Endothelial cell of umbilical vein (primary cell): ENCODE data around the gene EHD3. TPM values are rescaled to one million over a fixed set of nuclear protein-coding genes. Genes with fewer than 3 reads are reported as not detected.

ENCODE experiments used
- BruUV-seq: library from RNA; stranded (reverse); fragments of 400-500 nt; replicated peaks from 2 replicates; lab custom pipeline; 2021; lab: Mats Ljungman, UMichigan
- CTCF ChIA-PET: fragments of 300-600, 350-600 bp; sonication (Branson Sonifier 250); formaldehyde crosslinking; loops from one replicate; lab custom pipeline; 2021; ENCODE audit warnings: antibody characterized with exemption, inconsistent platforms; lab: Charles Lee
- POLR2A ChIA-PET: fragments of 300-600, 350-600 bp; sonication (Branson Sonifier 250); formaldehyde crosslinking; loops from one replicate; lab custom pipeline; 2021; ENCODE audit warnings: antibody characterized with exemption, inconsistent platforms; lab: Charles Lee
- DNase-seq: peaks from one replicate; pipeline ENCODE4 v3.0.0-alpha.2; 2011; ENCODE audit warnings: low read depth, low spot score
- FAIRE-seq: peaks from 2 replicates; lab custom pipeline; 2011; peaks lifted over from hg19 to GRCh38; lab: Jason Lieb, UNC
- H2AFZ ChIP-seq: 2 replicates; pipeline ENCODE4 v1.6.0; 2012; ENCODE audit warnings: low read depth, low read length, control low read depth, inconsistent platforms
- H3K27ac ChIP-seq: 2 replicates; pipeline ENCODE4 v1.5.1; 2011; ENCODE audit warnings: low read depth, mild to moderate bottlenecking, control low read depth, low read length, moderate library complexity; ENCODE audit not compliant: insufficient read depth
- H3K27me3 ChIP-seq, 2 experiments: 2 replicates each; pipeline versions ENCODE4 v1.6.0 to v1.6.1; 2011; ENCODE audit warnings: low read length in 2 of 2, mixed read lengths in 1 of 2; ENCODE audit not compliant: control insufficient read depth in 2 of 2, insufficient read depth in 2 of 2
- H3K36me3 ChIP-seq, 2 experiments: 2 replicates in 1 of 2; 3 replicates in 1 of 2; pipeline ENCODE4 v1.5.1; 2011; ENCODE audit warnings: low read length in 2 of 2, mild to moderate bottlenecking in 1 of 2, moderate library complexity in 1 of 2; ENCODE audit not compliant: control insufficient read depth in 2 of 2, insufficient read depth in 2 of 2; ENCODE audit errors: extremely low read depth in 1 of 2
- H3K4me1 ChIP-seq: 3 replicates; pipeline ENCODE4 v1.5.1; 2011; ENCODE audit warnings: mild to moderate bottlenecking, low read length; ENCODE audit not compliant: control insufficient read depth, insufficient read depth; ENCODE audit errors: extremely low read depth
- H3K4me2 ChIP-seq: 2 replicates; pipeline ENCODE4 v1.6.1; 2011; ENCODE audit warnings: low read length, control low read depth, mixed read lengths; ENCODE audit not compliant: insufficient read depth
- H3K4me3 ChIP-seq, 3 experiments: fragments of 200-600 bp in 1 of 3; sonication (generic), shearing (Covaris generic) in 1 of 3; replicated peaks in 1 of 3; 2 replicates each; pipeline ENCODE4 v1.5.1; 2011 to 2016; ENCODE audit warnings: control low read depth in 3 of 3, low read length in 3 of 3, mild to moderate bottlenecking in 2 of 3, inconsistent platforms in 1 of 3, low read depth in 1 of 3, moderate library complexity in 1 of 3; ENCODE audit not compliant: insufficient read depth in 1 of 3
- H3K79me2 ChIP-seq: 2 replicates; pipeline ENCODE4 v1.6.0; 2012; ENCODE audit warnings: low read length, inconsistent platforms; ENCODE audit not compliant: control insufficient read depth, insufficient read depth
- H3K9ac ChIP-seq: replicated peaks from 2 replicates; pipeline ENCODE3; 2011; ENCODE audit warnings: low read length, control low read depth; ENCODE audit not compliant: insufficient read depth; ENCODE audit errors: extremely low read depth
- H3K9me1 ChIP-seq: replicated peaks from 3 replicates; pipeline ENCODE4 v1.6.0; 2011; ENCODE audit warnings: mild to moderate bottlenecking, low read length; ENCODE audit not compliant: control insufficient read depth, insufficient read depth; ENCODE audit errors: extremely low read depth
- H3K9me3 ChIP-seq: replicated peaks from 2 replicates; pipeline ENCODE4 v1.5.1; 2012; ENCODE audit warnings: low read length, inconsistent platforms; ENCODE audit not compliant: control insufficient read depth, insufficient read depth
- H4K20me1 ChIP-seq: replicated peaks from 2 replicates; pipeline ENCODE3; 2011; ENCODE audit warnings: mild to moderate bottlenecking, low read length; ENCODE audit not compliant: control insufficient read depth, insufficient read depth; ENCODE audit errors: extremely low read depth
- CTCF ChIP-seq, 2 donors: IDR thresholded peaks; 1 replicate in 1 of 2; 2 replicates in 1 of 2; pipeline ENCODE4 v1.5.1; 2011; ENCODE audit warnings: low read length in 2 of 2, mild to moderate bottlenecking in 2 of 2, moderate library complexity in 2 of 2, control low read depth in 1 of 2, inconsistent platforms in 1 of 2, low read depth in 1 of 2; ENCODE audit not compliant: insufficient read depth in 1 of 2; ENCODE audit errors: extremely low read depth in 1 of 2
- EZH2 ChIP-seq: IDR thresholded peaks from 2 replicates; pipeline ENCODE4 v1.6.1; 2012; ENCODE audit warnings: borderline replicate concordance, low read depth, mild to moderate bottlenecking, moderate library complexity, low read length, inconsistent platforms; ENCODE audit not compliant: severe bottlenecking
- FOS ChIP-seq: IDR thresholded peaks from 2 replicates; pipeline ENCODE4 v1.6.1; 2011; ENCODE audit warnings: mild to moderate bottlenecking, low read length, moderate library complexity, borderline replicate concordance; ENCODE audit not compliant: insufficient read depth
- GATA2 ChIP-seq: IDR thresholded peaks from 2 replicates; pipeline ENCODE4 v1.7.0; 2011; ENCODE audit warnings: low read depth, mild to moderate bottlenecking, moderate library complexity, mixed read lengths, low read length; ENCODE audit not compliant: insufficient read length, insufficient read depth
- JUN ChIP-seq: IDR thresholded peaks from 2 replicates; pipeline ENCODE4 v1.6.1; 2011; ENCODE audit warnings: borderline replicate concordance, low read depth; ENCODE audit not compliant: insufficient read length, insufficient read depth
- MAX ChIP-seq: IDR thresholded peaks from 2 replicates; pipeline ENCODE4 v1.6.1; 2011; ENCODE audit not compliant: insufficient read depth, insufficient read length
- MYC ChIP-seq: IDR thresholded peaks from one replicate; pipeline ENCODE4 v1.6.1; 2011; ENCODE audit warnings: mild to moderate bottlenecking, low read depth, low read length
- POLR2A ChIP-seq: IDR thresholded peaks from 2 replicates; pipeline ENCODE4 v1.6.1; 2012; ENCODE audit warnings: low read depth, mild to moderate bottlenecking, control low read depth, low read length
- POLR2AphosphoS5 ChIP-seq: IDR thresholded peaks from 2 replicates; pipeline ENCODE4 v1.6.1; 2012; ENCODE audit warnings: low read depth, mild to moderate bottlenecking, control low read depth, low read length, moderate library complexity; ENCODE audit not compliant: insufficient read depth
- dilution Hi-C: fragments of 300-500 bp; cut with MboI; formaldehyde crosslinking; loops from one replicate; pipeline ENCODE4 v1.15.0; 2019; ENCODE audit warnings: low sequenced_read_pairs; ENCODE audit not compliant: extremely low pct_ligation_motif_present
- intact Hi-C: fragments of 100-400 bp; cut with micrococcal nuclease; formaldehyde crosslinking; loops from one replicate; pipeline ENCODE4 v1.10.0; 2022
- polyA plus RNA-seq, 4 experiments: library from polyadenylated mRNA; depleted of rRNA in 3 of 4; stranded (reverse) in 3 of 4; unstranded in 1 of 4; fragments of >200 nt; gene quantifications; 2 replicates each; pipeline versions ENCODE4 v1.2.1 to v1.2.3, GENCODE V29; 2011 to 2012; ENCODE audit warnings: missing spikeins in 1 of 4
- total RNA-seq: library from RNA; stranded (reverse); gene quantifications from 2 replicates; pipeline ENCODE4 v1.2.3, GENCODE V29; 2021

The EHD3 gene
- total and polyA plus RNA-seq, 2 donors (not counting 3 experiments of a cell fraction or from before 2014, with no cell fraction given): 6.5 to 12.1 TPM

GRCh38 chr2:31197166-31197565, 36.8 kb upstream of the EHD3 start:
- Histone ChIP-seq H3K27ac (no peak overlapping the region), H3K4me2 (no peak overlapping the region), H3K9ac (no peak overlapping the region), H3K4me3 (no peak overlapping the region), H3K79me2 (no peaks in the 10 kb centered on the region), H3K4me1 (no peaks in the 10 kb centered on the region), H3K27me3 (no peaks in the 10 kb centered on the region), H3K9me1 (no peaks in the 10 kb centered on the region), H2AFZ (no peak overlapping the region), H4K20me1 (no peaks in the 10 kb centered on the region), H3K9me3 (no peaks in the 10 kb centered on the region), H3K36me3 (no peaks in the 10 kb centered on the region)
- TF ChIP-seq MAX: no peak
- TF ChIP-seq CTCF (IDR thresholded peaks at IDR 0.05; ENCODE audit: extremely low read depth in 1 of 2, insufficient read depth in 1 of 2, low read depth in 1 of 2, low read length in 2 of 2): no peak
- no peak for TF ChIP-seq FOS
- TF ChIP-seq POLR2AphosphoS5: no peak
- no peak for TF ChIP-seq GATA2
- no peak for TF ChIP-seq JUN
- TF ChIP-seq POLR2A: no peak
- no peak for TF ChIP-seq MYC
- no peak for TF ChIP-seq EZH2
- POLR2A ChIA-PET: no interaction called here
- no TSS peak for BruUV-seq
- CTCF ChIA-PET: no interaction called here
- intact Hi-C loops: no loop called here
- FAIRE-seq: no peak
- DNase-seq: no peak
- dilution Hi-C loops: no loop called here
